ENCODE data around the gene IQSEC1. TPM values are rescaled to one million over a fixed set of nuclear protein-coding genes. Genes with fewer than 3 reads are reported as not detected.

Gene IQSEC1
- total RNA-seq, 1 donor = 22.1 TPM

GRCh38 chr3:12947504-12948369, 125.5 kb downstream of the IQSEC1 start:
- no peaks in the 10 kb centered on the region for H3K36me3 ChIP-seq (ENCODE audit: insufficient read depth, low read length)
- H3K4me1 ChIP-seq (ENCODE audit: insufficient read depth, low read length) = peaks cover 33% of the 10 kb centered on the region
- H2AFZ ChIP-seq (ENCODE audit: low read length) = no peak overlapping the region
- peak overlapping the region; percentile 81 for H3K27ac ChIP-seq (ENCODE audit: low read depth, low read length)
- TF ChIP-seq CTCF (IDR thresholded peaks at IDR 0.05; ENCODE audit: extremely low read depth, low read depth, low read length) = peak; percentile 33
- no peaks in the 10 kb centered on the region for H3K9me3 ChIP-seq (ENCODE audit: low read depth, low read length)
- peaks cover 52% of the 10 kb centered on the region for H3K79me2 ChIP-seq (ENCODE audit: insufficient read depth, low read length)
- peak overlapping the region; percentile 34 for H3K4me2 ChIP-seq (ENCODE audit: insufficient read depth, low read length)
- peak; percentile 90 for DNase-seq (ENCODE audit: insufficient read length, low spot score, missing footprints)
- H3K4me3 ChIP-seq (ENCODE audit: insufficient read depth, low read length) = no peak overlapping the region
- no peaks in the 10 kb centered on the region for H3K27me3 ChIP-seq (ENCODE audit: insufficient read depth, low read length)
- peaks cover 46% of the 10 kb centered on the region for H4K20me1 ChIP-seq (ENCODE audit: insufficient read depth, low read length)

GRCh38 chr3:12946649-12947316, 126.4 kb downstream of the IQSEC1 start:
- Histone ChIP-seq H2AFZ (ENCODE audit: low read length) (no peak overlapping the region), H3K4me3 (ENCODE audit: insufficient read depth, low read length) (no peak overlapping the region), H3K27ac (ENCODE audit: low read depth, low read length) (peak overlapping the region; percentile 51), H3K4me1 (ENCODE audit: insufficient read depth, low read length) (peaks cover 33% of the 10 kb centered on the region), H3K9me3 (ENCODE audit: low read depth, low read length) (no peaks in the 10 kb centered on the region), H3K27me3 (ENCODE audit: insufficient read depth, low read length) (no peaks in the 10 kb centered on the region), H3K36me3 (ENCODE audit: insufficient read depth, low read length) (no peaks in the 10 kb centered on the region), H3K79me2 (ENCODE audit: insufficient read depth, low read length) (peaks cover 44% of the 10 kb centered on the region), H4K20me1 (ENCODE audit: insufficient read depth, low read length) (peaks cover 40% of the 10 kb centered on the region), H3K4me2 (ENCODE audit: insufficient read depth, low read length) (no peak overlapping the region)
- DNase-seq (ENCODE audit: insufficient read length, low spot score, missing footprints) = peak; percentile 92
- TF ChIP-seq CTCF (IDR thresholded peaks at IDR 0.05; ENCODE audit: extremely low read depth, low read depth, low read length) = no peak

DNA sequence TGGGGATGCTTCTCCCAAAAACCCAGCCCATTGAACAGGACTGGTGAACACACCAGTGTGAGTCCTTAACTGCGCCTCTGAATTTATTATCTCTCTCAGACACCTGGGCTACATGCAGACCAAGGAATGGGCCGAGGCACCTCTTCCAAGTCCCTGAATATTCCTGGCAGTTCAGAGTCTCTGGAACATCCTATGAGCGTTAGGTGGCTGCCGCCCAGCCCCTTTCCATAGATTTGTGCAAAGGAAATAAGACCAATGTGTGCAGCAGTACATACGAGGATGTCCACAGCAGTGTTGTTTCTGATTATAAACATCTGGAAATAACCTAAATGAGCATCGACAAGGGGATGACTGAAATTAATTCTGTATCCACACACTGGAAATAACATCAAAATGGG, 127.0 kb downstream of the IQSEC1 start:
- Histone ChIP-seq H2AFZ (ENCODE audit: low read length) (no peak overlapping the region), H3K36me3 (ENCODE audit: insufficient read depth, low read length) (no peaks in the 10 kb centered on the region), H3K4me1 (ENCODE audit: insufficient read depth, low read length) (peaks cover 33% of the 10 kb centered on the region), H3K27me3 (ENCODE audit: insufficient read depth, low read length) (no peaks in the 10 kb centered on the region), H3K79me2 (ENCODE audit: insufficient read depth, low read length) (peaks cover 40% of the 10 kb centered on the region), H4K20me1 (ENCODE audit: insufficient read depth, low read length) (peaks cover 36% of the 10 kb centered on the region), H3K4me2 (ENCODE audit: insufficient read depth, low read length) (no peak overlapping the region), H3K9me3 (ENCODE audit: low read depth, low read length) (no peaks in the 10 kb centered on the region), H3K27ac (ENCODE audit: low read depth, low read length) (no peak overlapping the region), H3K4me3 (ENCODE audit: insufficient read depth, low read length) (no peak overlapping the region)
- TF ChIP-seq CTCF (IDR thresholded peaks at IDR 0.05; ENCODE audit: extremely low read depth, low read depth, low read length) = no peak
- DNase-seq (ENCODE audit: insufficient read length, low spot score, missing footprints) = no peak

DNA sequence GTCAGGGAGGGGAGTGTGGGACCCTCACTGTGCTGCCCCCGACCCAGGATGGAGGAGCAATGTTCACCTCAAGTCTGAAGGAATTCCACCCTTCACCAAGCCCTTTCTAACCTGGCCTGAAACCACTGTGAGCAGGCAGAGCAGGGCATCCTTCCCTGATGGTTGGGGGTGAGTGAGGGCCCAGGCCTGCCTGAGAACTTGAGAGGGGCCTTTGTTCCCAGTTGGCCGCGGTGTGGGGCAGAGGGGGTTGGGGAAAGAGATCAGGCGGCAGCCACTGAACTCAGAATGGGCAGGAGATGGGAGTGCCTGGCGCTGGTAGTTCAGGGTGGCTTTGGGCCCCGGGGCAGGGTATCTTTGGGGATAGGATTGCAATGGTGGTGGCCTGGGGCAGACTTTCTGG, 128.4 kb downstream of the IQSEC1 start:
- TF ChIP-seq CTCF (IDR thresholded peaks at IDR 0.05; ENCODE audit: extremely low read depth, low read depth, low read length) = no peak
- no peaks in the 10 kb centered on the region for H3K36me3 ChIP-seq (ENCODE audit: insufficient read depth, low read length)
- no peak overlapping the region for H3K4me2 ChIP-seq (ENCODE audit: insufficient read depth, low read length)
- H3K27me3 ChIP-seq (ENCODE audit: insufficient read depth, low read length) = no peaks in the 10 kb centered on the region
- peaks cover 34% of the 10 kb centered on the region for H4K20me1 ChIP-seq (ENCODE audit: insufficient read depth, low read length)
- no peak for DNase-seq (ENCODE audit: insufficient read length, low spot score, missing footprints)
- no peak overlapping the region for H3K27ac ChIP-seq (ENCODE audit: low read depth, low read length)
- H3K79me2 ChIP-seq (ENCODE audit: insufficient read depth, low read length) = peaks cover 34% of the 10 kb centered on the region
- no peak overlapping the region for H3K4me3 ChIP-seq (ENCODE audit: insufficient read depth, low read length)
- H3K9me3 ChIP-seq (ENCODE audit: low read depth, low read length) = no peaks in the 10 kb centered on the region
- no peak overlapping the region for H2AFZ ChIP-seq (ENCODE audit: low read length)
- H3K4me1 ChIP-seq (ENCODE audit: insufficient read depth, low read length) = peaks cover 33% of the 10 kb centered on the region
